OCI-LY3 (cell line): ENCODE measurements around the gene SCAI.

Source experiments
- H2AFZ ChIP-seq: fragments of 200-600, 300-600 bp; shearing (Covaris generic); 2 replicates; pipeline ENCODE4 v1.6.0; 2014; ENCODE audit warnings: antibody characterized with exemption, low read depth, low read length
- H3K27ac ChIP-seq: fragments of 200-600, 300-600 bp; sonication (generic); 2 replicates; pipeline ENCODE4 v1.5.1; 2014; ENCODE audit warnings: mild to moderate bottlenecking, low read length, moderate library complexity, mixed read lengths
- H3K27me3 ChIP-seq: fragments of 200-600, 300-600 bp; sonication (generic); 2 replicates; pipeline ENCODE4 v1.6.1; 2014; ENCODE audit warnings: low read depth, low read length, mixed read lengths
- H3K36me3 ChIP-seq: fragments of 200-600, 300-600 bp; sonication (generic); replicated peaks from 2 replicates; pipeline ENCODE3; 2014; ENCODE audit warnings: low read depth, low read length, mixed read lengths
- H3K4me1 ChIP-seq: fragments of 300-600, 200-600 bp; sonication (generic); 2 replicates; pipeline ENCODE4 v1.6.1; 2014; ENCODE audit warnings: low read length, mixed read lengths
- H3K4me2 ChIP-seq: fragments of 200-600, 300-600 bp; sonication (generic); 2 replicates; pipeline ENCODE4 v1.6.1; 2014; ENCODE audit warnings: low read length, mixed read lengths
- H3K4me3 ChIP-seq: fragments of 300-600, 200-600 bp; sonication (generic); 2 replicates; pipeline ENCODE4 v1.5.1; 2014; ENCODE audit warnings: antibody characterized with exemption, mild to moderate bottlenecking, low read length, moderate library complexity
- H3K79me2 ChIP-seq: fragments of 300-600, 200-600 bp; shearing (Covaris generic); 2 replicates; pipeline ENCODE4 v1.6.1; 2014; ENCODE audit warnings: mild to moderate bottlenecking, low read length, mixed read lengths
- H3K9ac ChIP-seq: fragments of 300-600, 200-600 bp; shearing (Covaris generic); 2 replicates; pipeline ENCODE4 v1.6.0; 2014; ENCODE audit warnings: mild to moderate bottlenecking, low read length, moderate library complexity
- H3K9me3 ChIP-seq: fragments of 200-600, 300-600 bp; shearing (Covaris generic); 2 replicates; pipeline ENCODE4 v1.6.1; 2014; ENCODE audit warnings: low read length, mixed read lengths; ENCODE audit not compliant: insufficient read depth
- H4K20me1 ChIP-seq: fragments of 200-600, 300-600 bp; sonication (generic); 2 replicates; pipeline ENCODE4 v1.6.1; 2016; ENCODE audit warnings: low read length, mixed read lengths; ENCODE audit not compliant: insufficient read depth
- EZH2phosphoT487 ChIP-seq: fragments of 200-600 bp; shearing (Covaris generic); IDR thresholded peaks from 2 replicates; pipeline ENCODE4 v1.6.1; 2018; ENCODE audit warnings: antibody characterized with exemption, mixed run types, low read depth
- TF ChIP-seq, protein P1 (sequence below): fragments of 200-600, 300-600 bp; sonication (generic); IDR thresholded peaks from 2 replicates; pipeline ENCODE4 v1.5.1; 2014; ENCODE audit warnings: antibody characterized with exemption, low read length, low read depth

SCAI gene

DNA sequence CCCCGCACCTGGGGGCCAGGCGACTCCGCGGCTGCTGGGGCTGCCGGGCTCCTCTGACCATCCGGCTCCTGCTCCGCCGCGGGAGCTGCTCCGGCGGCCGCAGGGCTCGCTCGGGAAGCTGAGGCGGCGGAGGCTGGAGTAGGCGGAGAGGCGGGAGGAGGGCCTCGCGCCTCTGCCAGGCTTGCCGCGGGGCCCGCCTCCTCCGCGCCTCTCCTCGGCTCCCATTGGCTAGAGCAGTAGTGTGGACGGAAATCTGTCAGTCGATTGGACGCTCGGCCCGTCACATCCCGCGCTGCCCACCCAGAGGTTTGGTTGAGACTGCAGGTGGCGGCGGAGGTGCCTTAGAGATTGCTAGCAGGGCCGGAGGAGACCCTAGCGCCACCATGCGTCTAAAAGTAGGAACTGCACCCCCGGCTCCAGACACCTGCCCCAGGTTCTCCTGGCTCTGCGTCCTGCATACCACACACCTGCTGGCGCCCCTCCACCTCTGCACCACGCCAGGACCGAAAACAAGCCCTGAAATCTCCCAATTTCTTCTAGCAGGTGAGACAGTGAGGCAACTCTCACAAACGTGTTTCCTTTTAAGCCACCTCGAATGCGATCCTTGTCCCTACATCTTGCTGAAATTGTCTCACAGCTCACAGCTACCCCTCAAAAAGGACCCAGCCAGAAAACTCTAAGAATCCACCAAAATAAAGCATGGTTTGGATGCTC lies at the start of gene SCAI:
Gene SCAI (minus strand): TSS at position 152 of the 714 bp plus-strand sequence. CDS start 91 bp downstream, at position 61.
- Histone ChIP-seq H3K4me1 (peaks cover 23% of the 10 kb centered on the region), H3K27me3 (no peaks in the 10 kb centered on the region), H4K20me1 (no peaks in the 10 kb centered on the region), H3K4me3 (peak within 1 kb of the TSS; percentile 83), H3K9me3 (no peaks in the 10 kb centered on the region), H3K27ac (no peak within 1 kb of the TSS), H3K79me2 (peaks cover 3% of the 10 kb centered on the region; the same call in 1 of the 2 replicates), H3K4me2 (peak within 1 kb of the TSS; percentile 91), H2AFZ (peak within 1 kb of the TSS; percentile 1; the same call in 1 of the 2 replicates), H3K9ac (peak within 1 kb of the TSS; percentile 76), H3K36me3 (no peaks in the 10 kb centered on the region)
- TF ChIP-seq, protein P1, sequence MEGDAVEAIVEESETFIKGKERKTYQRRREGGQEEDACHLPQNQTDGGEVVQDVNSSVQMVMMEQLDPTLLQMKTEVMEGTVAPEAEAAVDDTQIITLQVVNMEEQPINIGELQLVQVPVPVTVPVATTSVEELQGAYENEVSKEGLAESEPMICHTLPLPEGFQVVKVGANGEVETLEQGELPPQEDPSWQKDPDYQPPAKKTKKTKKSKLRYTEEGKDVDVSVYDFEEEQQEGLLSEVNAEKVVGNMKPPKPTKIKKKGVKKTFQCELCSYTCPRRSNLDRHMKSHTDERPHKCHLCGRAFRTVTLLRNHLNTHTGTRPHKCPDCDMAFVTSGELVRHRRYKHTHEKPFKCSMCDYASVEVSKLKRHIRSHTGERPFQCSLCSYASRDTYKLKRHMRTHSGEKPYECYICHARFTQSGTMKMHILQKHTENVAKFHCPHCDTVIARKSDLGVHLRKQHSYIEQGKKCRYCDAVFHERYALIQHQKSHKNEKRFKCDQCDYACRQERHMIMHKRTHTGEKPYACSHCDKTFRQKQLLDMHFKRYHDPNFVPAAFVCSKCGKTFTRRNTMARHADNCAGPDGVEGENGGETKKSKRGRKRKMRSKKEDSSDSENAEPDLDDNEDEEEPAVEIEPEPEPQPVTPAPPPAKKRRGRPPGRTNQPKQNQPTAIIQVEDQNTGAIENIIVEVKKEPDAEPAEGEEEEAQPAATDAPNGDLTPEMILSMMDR, result peak; percentile 80
- no peak for TF ChIP-seq EZH2phosphoT487

DNA sequence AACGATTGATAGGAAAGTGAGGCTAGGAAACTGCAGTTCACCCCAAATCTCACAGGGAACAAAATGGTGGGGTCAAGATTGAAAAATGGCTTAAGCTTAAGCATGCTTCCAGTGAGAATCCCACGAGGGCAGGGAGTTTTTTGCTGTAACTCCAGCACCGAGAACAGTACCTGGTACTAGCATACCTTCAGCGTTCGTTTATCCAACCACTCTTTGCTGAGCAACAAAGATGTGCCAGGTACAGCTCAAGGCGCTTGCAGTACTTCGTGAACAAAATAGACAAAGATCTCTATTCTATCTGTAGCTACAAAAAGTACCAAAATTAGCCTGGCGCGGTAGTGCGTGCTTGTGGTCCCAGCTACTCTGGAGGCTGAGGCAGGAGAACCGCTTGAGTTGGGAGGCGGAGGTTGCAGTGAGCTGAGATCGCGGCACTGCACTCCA lies 47.1 kb upstream of the SCAI start:
- peak overlapping the region; percentile 98 for H2AFZ ChIP-seq
- no peak overlapping the region for H3K27ac ChIP-seq
- H3K9ac ChIP-seq, result peak overlapping the region; percentile 88
- H3K36me3 ChIP-seq, result no peaks in the 10 kb centered on the region
- TF ChIP-seq, protein P1, result no peak
- no peak for TF ChIP-seq EZH2phosphoT487
- H4K20me1 ChIP-seq, result peaks cover 7% of the 10 kb centered on the region; the same call in 1 of the 2 replicates
- peak overlapping the region; percentile 84 for H3K4me3 ChIP-seq
- no peaks in the 10 kb centered on the region for H3K9me3 ChIP-seq
- H3K79me2 ChIP-seq, result peaks cover 51% of the 10 kb centered on the region
- H3K4me2 ChIP-seq, result peak overlapping the region; percentile 90
- H3K27me3 ChIP-seq, result no peaks in the 10 kb centered on the region
- H3K4me1 ChIP-seq, result peaks cover 9% of the 10 kb centered on the region

DNA sequence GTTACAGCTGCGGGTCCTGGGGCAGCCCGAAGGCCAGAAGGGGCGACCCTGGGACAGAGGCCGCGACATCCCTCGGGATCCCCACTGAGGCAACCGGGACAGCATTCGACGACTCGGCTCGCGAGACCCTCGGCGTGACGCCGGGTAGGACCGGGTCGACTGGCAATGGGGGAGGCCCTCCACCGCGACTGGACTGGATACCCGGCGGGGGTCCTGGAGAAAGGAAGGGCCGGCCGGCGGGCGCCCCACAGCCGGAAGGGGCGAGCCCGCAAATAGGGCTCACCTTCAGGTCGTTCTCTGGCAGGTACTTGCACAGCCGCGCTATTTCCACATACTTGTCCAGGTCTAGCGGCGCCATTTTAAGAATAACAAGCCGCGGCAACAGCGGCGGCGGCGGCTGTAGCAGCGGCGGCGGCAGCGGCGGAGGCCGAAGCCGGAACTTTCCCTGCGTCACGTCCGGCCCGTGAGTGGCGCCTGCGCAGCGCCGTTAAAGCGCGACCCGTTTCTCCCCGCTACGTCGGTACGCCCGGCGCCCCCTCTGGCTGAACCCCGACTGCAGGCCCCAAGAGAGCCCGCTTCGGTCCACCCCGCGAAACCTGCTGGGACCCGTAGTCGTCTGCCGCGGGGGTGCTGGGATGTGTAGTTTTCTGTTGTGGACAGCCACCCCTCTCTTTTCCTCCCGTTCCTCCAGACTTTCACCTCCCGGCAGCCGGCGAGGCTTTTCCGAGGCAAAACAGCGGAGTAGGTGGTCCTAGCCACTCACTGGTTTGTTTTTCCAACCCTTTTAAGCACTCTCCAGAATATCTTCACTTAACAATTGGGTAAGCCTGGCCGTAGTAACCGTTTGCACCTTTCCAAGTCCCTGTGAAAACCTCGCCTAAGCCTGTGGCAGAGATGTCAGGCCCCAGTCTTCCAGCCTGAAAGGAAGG lies 46.3 kb upstream of the SCAI start, which contains the start of gene PPP6C:
Gene PPP6C (minus strand): TSS at position 443 of the 929 bp plus-strand sequence. CDS start 85 bp downstream, at position 358.
- Histone ChIP-seq H3K36me3 (no peaks in the 10 kb centered on the region), H2AFZ (peak within 1 kb of the TSS; percentile 98), H3K4me1 (peaks cover 9% of the 10 kb centered on the region), H4K20me1 (peaks cover 7% of the 10 kb centered on the region; the same call in 1 of the 2 replicates), H3K9me3 (no peaks in the 10 kb centered on the region), H3K79me2 (peaks cover 58% of the 10 kb centered on the region), H3K9ac (peak within 1 kb of the TSS; percentile 88), H3K27ac (peak within 1 kb of the TSS; percentile 30), H3K4me3 (peak within 1 kb of the TSS; percentile 84), H3K27me3 (no peaks in the 10 kb centered on the region), H3K4me2 (peak within 1 kb of the TSS; percentile 93)
- no peak for TF ChIP-seq EZH2phosphoT487
- TF ChIP-seq, protein P1, result peak; percentile 59
